GM12878 (cell line): ENCODE data around the gene ZNF329. TPM values are rescaled to one million over a fixed set of nuclear protein-coding genes. Genes with fewer than 3 reads are reported as not detected.

Source experiments
- ATAC-seq: fragments of 200-7000 bp; cut with Tn5 transposase; 3 replicates; pipeline ENCODE4 v1.9.1; 2020; ENCODE audit warnings: mild to moderate bottlenecking, moderate library complexity
- BruUV-seq: library from RNA; stranded (reverse); fragments of 400-500 nt; replicated peaks from 2 replicates; lab custom pipeline; 2021; lab: Mats Ljungman, UMichigan
- CTCF ChIA-PET: fragments of 300-600 bp; sonication (Branson Sonifier 250); formaldehyde crosslinking; extraction: SDS; loops from one replicate; lab custom pipeline; 2021; ENCODE audit warnings: inconsistent platforms; lab: Yijun Ruan, JAX
- POLR2A ChIA-PET: fragments of 350-600 bp; formaldehyde crosslinking; extraction: SDS; loops from one replicate; lab custom pipeline; 2021; ENCODE audit warnings: inconsistent platforms; lab: Charles Lee
- RAD21 ChIA-PET: fragments of 300-600 bp; sonication (Branson Sonifier 250); formaldehyde crosslinking; loops from one replicate; lab custom pipeline; 2023; ENCODE audit warnings: antibody characterized with exemption; ENCODE audit not compliant: unreplicated experiment; lab: Charles Lee
- SMC1A ChIA-PET: fragments of 300-600 bp; sonication (Branson Sonifier 250); formaldehyde crosslinking; loops from one replicate; lab custom pipeline; 2023; ENCODE audit not compliant: unreplicated experiment, uncharacterized antibody; lab: Charles Lee
- DNase-seq: peaks from one replicate; pipeline ENCODE4 v3.0.0-alpha.2; 2011; ENCODE audit warnings: low read depth, low spot score
- FAIRE-seq: peaks from 3 replicates; lab custom pipeline; 2011; peaks lifted over from hg19 to GRCh38; lab: Jason Lieb, UNC
- H2AFZ ChIP-seq: 2 replicates; pipeline ENCODE4 v1.6.0; 2011; ENCODE audit warnings: low read depth, low read length, control low read depth; ENCODE audit not compliant: control insufficient read depth
- H3K27ac ChIP-seq: 2 replicates; pipeline ENCODE4 v1.5.1; 2011; ENCODE audit warnings: control low read depth; ENCODE audit not compliant: control insufficient read depth, insufficient read depth
- H3K27me3 ChIP-seq, 2 experiments: replicated peaks in 1 of 2; 2 replicates each; pipeline versions ENCODE4 v1.6.0 to v1.6.1; 2011; ENCODE audit warnings: low read length in 1 of 2; ENCODE audit not compliant: control insufficient read depth in 2 of 2, insufficient read depth in 2 of 2
- H3K36me3 ChIP-seq, 2 experiments: 2 replicates each; pipeline ENCODE4 v1.5.1; 2011; ENCODE audit warnings: low read length in 1 of 2; ENCODE audit not compliant: control insufficient read depth in 2 of 2, insufficient read depth in 2 of 2
- H3K4me1 ChIP-seq: 2 replicates; pipeline ENCODE4 v1.6.1; 2011; ENCODE audit warnings: mild to moderate bottlenecking, low read length, moderate library complexity, mixed read lengths; ENCODE audit not compliant: control insufficient read depth, insufficient read depth
- H3K4me2 ChIP-seq: 2 replicates; pipeline ENCODE4 v1.6.0; 2011; ENCODE audit warnings: control low read depth; ENCODE audit not compliant: control insufficient read depth, insufficient read depth
- H3K4me3 ChIP-seq: fragments of 200-600 bp; sonication (generic); 2 replicates; pipeline ENCODE4 v1.5.1; 2016
- H3K79me2 ChIP-seq: 2 replicates; pipeline ENCODE4 v1.6.0; 2011; ENCODE audit warnings: low read length; ENCODE audit not compliant: control insufficient read depth, insufficient read depth
- H3K9ac ChIP-seq: 2 replicates; pipeline ENCODE4 v1.8.0; 2011; ENCODE audit warnings: low read length, control low read depth, mixed read lengths; ENCODE audit not compliant: control insufficient read depth, insufficient read depth
- H3K9me3 ChIP-seq: replicated peaks from 3 replicates; pipeline ENCODE4 v1.5.1; 2011; ENCODE audit warnings: mild to moderate bottlenecking, low read length; ENCODE audit not compliant: control insufficient read depth, insufficient read depth
- H4K20me1 ChIP-seq: 2 replicates; pipeline ENCODE4 v1.6.0; 2011; ENCODE audit not compliant: control insufficient read depth, insufficient read depth
- FOXK2 ChIP-seq: fragments of 450-650 bp; IDR thresholded peaks from 2 replicates; pipeline ENCODE4 v1.6.1; 2017; ENCODE audit warnings: mild to moderate bottlenecking, moderate library complexity
- KDM1A ChIP-seq: fragments of 200-600 bp; sonication (generic); IDR thresholded peaks from 2 replicates; pipeline ENCODE4 v1.6.1; 2016; ENCODE audit warnings: borderline replicate concordance
- ZBTB4 ChIP-seq: fragments of 450-650 bp; formaldehyde crosslinking; IDR thresholded peaks from 2 replicates; pipeline ENCODE4 v1.4.0; 2022; ENCODE audit warnings: mild to moderate bottlenecking, moderate library complexity
- WGBS: methylation state at CpG from one replicate; pipeline ENCODE4 v1.1.6; 2016; ENCODE audit warnings: low lambda C conversion rate; ENCODE audit not compliant: insufficient replicate concordance, insufficient coverage; ENCODE audit errors: missing lambda C conversion rate; 5-methylcytosine and 5-hydroxymethylcytosine counted together
- in situ Hi-C: fragments of 300-500 bp; cut with MboI; formaldehyde crosslinking; loops from 9 replicates; pipeline ENCODE4 v1.14.3; 2018; ENCODE audit warnings: mixed read lengths
- intact Hi-C: fragments of 100-400 bp; cut with micrococcal nuclease; formaldehyde crosslinking; loops from one replicate; pipeline ENCODE4 v1.14.2; 2022; ENCODE audit not compliant: unreplicated experiment
- polyA plus RNA-seq, 11 experiments: library from polyadenylated mRNA; depleted of rRNA in 4 of 11; unstranded in 6 of 11; stranded (reverse) in 5 of 11; fragments of >200 nt; fragmentation: Nextera tagmentation in 4 of 11; fragmentation: Illumina TruSeq in 1 of 11; extraction: Ambion mirVana in 4 of 11; extraction: Trizol in 1 of 11; gene quantifications; 1 replicate in 1 of 11; 2 replicates in 10 of 11; pipeline versions ENCODE4 v1.2.1 to v1.2.3, GENCODE V29; 2011 to 2016; ENCODE audit warnings: inconsistent platforms in 2 of 11, missing spikeins in 2 of 11, low read depth in 1 of 11
- total RNA-seq, 4 experiments: library from RNA; depleted of rRNA in 3 of 4; stranded (reverse); fragments of >200 nt in 3 of 4; fragmentation: Illumina TruSeq in 1 of 4; extraction: Trizol in 1 of 4; gene quantifications; 2 replicates each; pipeline versions ENCODE4 v1.2.1 to v1.2.3, GENCODE V29; 2013 to 2021

The ZNF329 gene
- total and polyA plus RNA-seq, 10 of the 15 experiments (the other 5 are each of a cell fraction or from before 2014, with no cell fraction given): 0.11 to 4.7 (median 0.56) TPM; not detected in 1

DNA sequence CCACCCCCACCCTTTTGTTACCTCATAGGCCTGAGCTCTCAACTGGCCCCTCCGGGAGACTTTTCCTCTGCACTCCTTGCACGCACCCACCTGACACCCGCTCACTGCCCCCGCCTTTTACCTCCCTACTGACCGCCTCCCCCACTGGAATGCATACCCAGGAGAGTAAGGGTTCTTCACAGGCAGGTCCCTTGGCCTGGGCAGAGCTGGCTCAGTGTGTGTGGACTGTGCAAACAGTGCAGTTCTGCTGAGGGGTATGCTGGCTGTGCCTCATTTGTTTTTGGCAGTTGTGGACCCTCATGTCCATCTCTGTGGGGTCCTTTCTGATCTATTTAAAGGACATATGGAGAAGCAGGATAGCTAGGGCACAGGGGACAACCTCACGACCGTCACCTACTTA is 57.5 kb downstream of the ZNF329 start:
- no peak overlapping the region for H3K9ac ChIP-seq
- ATAC-seq (no peak), FAIRE-seq (no peak), DNase-seq (no peak)
- peaks cover 8% of the 10 kb centered on the region; the same call in 2 of the 3 replicates for H3K9me3 ChIP-seq
- ChIA-PET RAD21 (no interaction called here), CTCF (no interaction called here), POLR2A (no interaction called here), SMC1A (no interaction called here)
- no peaks in the 10 kb centered on the region for H3K27me3 ChIP-seq
- no peaks in the 10 kb centered on the region for H3K36me3 ChIP-seq
- WGBS: 73% methylated on average over 7 of the region's 7 CpGs
- in situ Hi-C loops (no loop called here), intact Hi-C loops (no loop called here)
- no peak overlapping the region for H3K4me2 ChIP-seq
- TF ChIP-seq KDM1A (no peak), ZBTB4 (CRISPR knock-in tag) (no peak), FOXK2 (no peak)
- H3K4me1 ChIP-seq: no peaks in the 10 kb centered on the region
- H4K20me1 ChIP-seq: no peaks in the 10 kb centered on the region
- H3K79me2 ChIP-seq: no peaks in the 10 kb centered on the region
- no peak overlapping the region for H3K27ac ChIP-seq
- no peak overlapping the region for H3K4me3 ChIP-seq
- no TSS peak for BruUV-seq
- no peak overlapping the region for H2AFZ ChIP-seq
